Islet of Langerhans (tissue), 1 donor: ENCODE data around the gene TXNL1.
"Not testable (repeated sequence)": the region's sequence is repeated elsewhere in the genome, so short reads cannot be mapped to it uniquely, and the experiment has no call there.

ENCODE experiments used
- FAIRE-seq: peaks from one replicate; lab custom pipeline; 2011; peaks lifted over from hg19 to GRCh38; lab: Jason Lieb, UNC

Gene TXNL1

GRCh38 chr18:56638232-56639103 lies at the start of gene TXNL1:
Gene TXNL1 (minus strand): TSS chr18:56638592. CDS start chr18:56638440, 152 bp downstream.
- peak; percentile 86 for FAIRE-seq

GRCh38 chr18:56684277-56684676 lies 45.9 kb upstream of the TXNL1 start:
- no peak for FAIRE-seq

- FAIRE-seq, result no peak
Observed at GRCh38 chr18:56678836-56679565, 40.6 kb upstream of the TXNL1 start.

DNA sequence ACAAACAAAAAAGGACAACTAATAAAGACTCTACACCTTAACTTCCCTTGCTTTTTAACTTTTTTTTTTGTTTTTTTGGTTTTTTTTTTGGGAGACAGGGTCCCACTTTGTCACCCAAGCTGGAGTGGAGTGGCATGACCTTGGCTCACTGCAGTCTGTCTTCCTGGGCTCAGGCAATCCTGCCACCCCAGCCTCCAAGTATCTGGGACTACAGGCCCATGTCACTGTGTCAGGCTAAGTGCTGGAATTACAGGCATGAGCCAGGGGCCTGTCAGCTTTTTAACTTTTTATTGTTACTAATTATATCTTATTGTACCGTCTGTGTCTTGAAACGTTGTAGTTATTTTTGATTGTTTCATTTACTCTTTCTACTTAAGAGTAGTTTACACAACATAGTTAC lies 38.2 kb upstream of the TXNL1 start:
- no peak for FAIRE-seq

- FAIRE-seq, result no peak
Observed at GRCh38 chr18:56672981-56673380, 34.6 kb upstream of the TXNL1 start.

DNA sequence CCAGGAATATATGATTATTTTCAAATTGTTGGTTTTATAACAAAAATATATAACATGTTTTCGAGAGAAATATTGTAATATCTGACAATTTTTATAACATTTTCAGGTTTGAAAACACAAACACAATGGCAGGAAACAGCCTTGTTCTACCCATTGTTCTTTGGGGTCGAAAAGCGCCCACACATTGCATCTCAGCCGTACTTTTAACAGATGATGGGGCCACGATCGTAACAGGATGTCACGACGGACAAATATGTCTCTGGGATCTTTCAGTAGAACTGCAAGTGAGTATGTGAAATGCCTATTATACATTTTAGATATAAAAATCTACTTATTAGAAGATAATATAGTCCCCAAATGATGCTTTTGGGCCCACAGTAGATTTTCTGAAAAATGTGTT lies 34.0 kb upstream of the TXNL1 start:
- FAIRE-seq, result no peak

- no peak for FAIRE-seq
Observed at GRCh38 chr18:56662902-56663301, 24.5 kb upstream of the TXNL1 start.

- no peak for FAIRE-seq
Observed at GRCh38 chr18:56662502-56662901, 24.1 kb upstream of the TXNL1 start.

DNA sequence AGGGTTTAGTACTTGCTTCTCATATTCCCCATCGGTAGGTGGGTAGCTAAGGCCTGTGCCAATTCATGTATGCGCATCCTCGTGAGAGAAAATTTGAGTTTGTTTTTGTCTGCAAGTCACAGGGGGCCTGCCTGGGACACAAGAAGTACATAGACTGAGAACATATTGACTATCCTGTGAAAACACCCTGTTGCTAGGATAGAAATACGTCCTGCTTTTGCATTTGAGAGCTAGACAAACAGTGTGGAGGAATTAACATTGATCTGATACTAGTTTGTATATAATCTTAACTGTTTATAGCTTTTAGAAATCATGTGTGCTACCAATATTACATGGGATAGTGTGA lies 23.6 kb upstream of the TXNL1 start:
- FAIRE-seq, result peak; percentile 61

DNA sequence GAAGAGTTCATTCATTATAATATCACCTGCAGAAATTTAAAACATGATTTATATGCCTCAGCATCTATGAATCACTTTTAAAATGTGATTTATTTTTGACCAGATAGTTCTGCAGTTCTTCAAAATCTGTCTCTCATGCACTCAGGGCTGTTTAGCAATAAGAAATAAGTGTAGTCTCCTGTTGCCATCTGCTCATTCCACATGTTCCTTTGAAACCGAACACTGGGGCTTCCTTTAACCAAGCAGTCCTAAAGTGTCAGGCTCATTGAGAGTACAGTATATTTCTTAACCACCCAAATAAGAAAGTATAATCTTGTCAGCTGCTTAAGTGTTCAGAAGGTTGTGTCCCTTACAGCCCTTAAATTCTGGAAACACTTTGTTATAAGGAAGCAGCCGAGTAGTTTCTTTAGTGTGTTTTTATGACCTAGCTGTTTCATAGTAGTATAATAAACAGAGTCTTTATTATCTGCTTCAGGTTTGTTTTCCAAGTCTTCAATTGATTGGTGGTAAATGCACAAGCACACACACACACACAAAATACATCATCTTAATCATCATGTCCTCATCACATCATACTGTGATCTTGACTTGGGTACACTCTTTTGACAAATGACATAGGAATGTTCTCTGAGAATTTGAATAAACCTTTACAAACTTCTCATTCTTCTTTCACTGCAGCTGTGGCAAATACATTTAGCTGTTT lies 23.1 kb upstream of the TXNL1 start:
- no peak for FAIRE-seq

DNA sequence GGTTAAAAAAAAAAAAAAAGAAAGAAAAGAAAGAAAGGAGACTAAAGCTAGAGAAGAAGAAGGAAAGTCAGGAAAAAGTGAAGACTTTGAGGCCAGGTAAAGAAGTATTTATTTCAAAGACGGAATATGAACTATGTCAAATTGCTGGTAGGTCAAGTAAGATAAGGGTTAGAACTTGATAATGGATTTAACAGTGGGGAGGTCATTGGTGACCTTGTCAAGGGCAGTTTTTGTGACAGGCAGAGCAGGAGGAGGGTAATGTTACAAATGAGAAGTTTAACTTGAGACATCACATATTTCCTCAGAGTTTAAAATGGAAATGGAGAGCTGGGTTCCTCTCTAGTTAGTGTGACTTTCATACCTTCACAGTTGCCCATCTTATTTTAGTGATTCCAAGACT lies 22.3 kb upstream of the TXNL1 start:
- FAIRE-seq, result no peak

DNA sequence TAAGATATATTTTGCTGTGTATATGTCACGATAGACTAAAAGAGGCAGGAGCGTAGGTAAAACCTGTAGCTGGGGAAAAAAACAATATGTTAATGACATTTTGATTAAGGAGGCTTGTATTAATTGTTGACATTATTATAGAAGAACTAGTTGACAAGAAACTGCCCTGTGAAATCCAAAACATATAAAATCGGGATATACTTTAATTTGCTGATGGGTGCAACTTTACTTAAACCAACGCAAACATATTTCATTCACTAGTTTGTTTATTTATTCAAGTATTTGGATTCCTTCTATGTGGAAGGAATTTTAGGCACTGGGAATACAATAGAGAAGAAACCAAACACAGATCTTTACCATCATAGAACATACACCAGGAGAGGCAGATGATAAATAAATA lies 20.7 kb upstream of the TXNL1 start:
- no peak for FAIRE-seq

- no peak for FAIRE-seq
Observed at GRCh38 chr18:56658261-56658660, 19.9 kb upstream of the TXNL1 start.

DNA sequence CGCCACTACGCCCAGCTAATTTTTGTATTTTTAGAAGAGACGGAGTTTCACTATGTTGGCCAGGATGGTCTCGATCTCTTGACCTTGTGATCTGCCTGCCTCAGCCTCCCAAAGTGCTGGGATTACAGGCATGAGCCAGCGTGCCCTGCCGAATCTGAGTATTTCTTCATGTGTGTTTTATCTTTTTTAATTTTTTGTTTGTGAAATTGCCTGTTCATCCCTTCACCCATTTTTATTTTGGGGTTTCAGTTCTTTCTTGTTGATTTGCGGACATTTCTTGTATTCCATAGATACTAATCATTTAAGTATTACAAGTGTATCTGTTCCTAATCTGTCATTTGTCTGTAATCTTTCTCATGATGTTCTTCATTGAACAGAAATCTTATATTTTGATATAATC lies 15.9 kb upstream of the TXNL1 start:
- FAIRE-seq, result not testable (repeated sequence)

DNA sequence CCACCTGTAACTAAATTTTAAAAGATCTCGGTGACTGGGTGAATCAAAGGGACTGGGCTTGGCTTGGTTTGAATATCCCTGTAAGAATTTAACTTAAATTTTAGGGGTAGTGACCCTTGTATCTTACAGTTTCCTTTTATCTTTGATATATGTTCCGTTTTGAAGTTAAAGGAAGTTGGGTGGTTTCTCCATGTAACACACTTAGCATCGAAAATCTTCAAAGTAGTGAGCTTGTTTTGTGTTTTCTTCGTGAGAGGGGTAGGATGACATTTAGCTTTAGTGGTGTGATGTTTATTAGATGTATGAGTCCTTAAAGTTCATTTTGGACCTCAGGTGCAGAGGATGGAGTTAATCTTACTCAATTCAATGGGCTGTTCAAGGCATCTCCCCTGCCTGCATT lies 14.4 kb upstream of the TXNL1 start:
- FAIRE-seq, result no peak

DNA sequence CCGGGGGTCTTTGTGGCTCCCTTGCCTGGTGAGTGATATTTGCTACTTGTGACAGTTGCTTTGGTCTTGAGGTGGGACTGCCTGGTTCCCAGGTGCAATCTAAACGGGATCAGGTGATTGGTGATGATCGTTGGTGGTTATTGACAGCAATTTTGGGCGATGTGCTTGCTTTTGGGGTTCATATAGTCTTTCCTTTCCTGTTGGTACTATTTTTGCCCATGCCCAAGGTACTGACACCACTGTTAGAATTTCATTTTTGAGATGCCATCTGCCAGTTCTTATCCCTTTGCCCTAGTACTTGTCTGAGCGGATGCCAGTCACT lies 13.3 kb upstream of the TXNL1 start:
- no peak for FAIRE-seq

GRCh38 chr18:56650944-56651770 lies 12.8 kb upstream of the TXNL1 start, which contains the start of gene WDR7:
Gene WDR7 (plus strand): TSS chr18:56651359. CDS start chr18:56672516, 21,157 bp downstream.
- FAIRE-seq, result peak; percentile 71

DNA sequence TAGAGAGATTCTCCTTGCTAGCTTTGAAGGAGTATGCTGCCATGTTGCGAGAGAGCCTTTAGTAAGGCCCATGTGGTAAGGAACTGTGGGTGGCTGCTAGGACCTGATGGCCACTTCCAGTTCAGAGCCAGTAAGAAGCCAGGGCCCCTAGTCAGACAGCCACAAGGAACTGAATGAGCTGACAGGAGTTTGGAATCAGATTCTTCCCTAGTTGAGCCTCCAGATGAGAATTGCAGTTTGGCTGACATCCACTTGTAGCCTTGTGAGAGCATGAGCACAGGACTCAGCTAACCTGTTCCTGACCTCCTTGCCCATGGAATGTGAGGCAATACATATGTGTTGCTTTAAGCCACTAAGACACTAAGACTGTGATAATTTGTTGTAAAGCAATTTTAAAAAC lies 11.6 kb upstream of the TXNL1 start:
- no peak for FAIRE-seq

GRCh38 chr18:56647951-56648893 lies 9.8 kb upstream of the TXNL1 start:
- no peak for FAIRE-seq

DNA sequence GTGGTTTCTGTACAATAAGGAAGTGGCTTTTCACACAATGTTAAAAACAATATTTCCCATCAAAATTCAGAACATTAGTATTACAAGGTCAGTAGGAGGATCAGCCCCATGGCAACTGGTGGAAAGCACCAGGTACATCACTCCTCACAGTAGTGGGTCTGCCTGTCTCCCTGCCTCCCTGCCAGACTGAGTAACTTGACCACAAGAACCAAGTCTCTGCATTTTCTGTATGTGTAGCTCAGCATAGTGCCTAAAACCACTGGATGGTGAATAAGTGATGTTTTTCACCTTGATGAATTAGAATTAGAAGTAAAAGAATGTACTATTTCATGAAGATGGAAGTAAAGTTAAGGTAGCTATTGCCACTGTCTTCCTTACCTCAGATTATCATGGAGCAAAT lies 8.7 kb upstream of the TXNL1 start:
- no peak for FAIRE-seq

- FAIRE-seq, result peak; percentile 65
Observed at GRCh38 chr18:56645415-56646016, 7.1 kb upstream of the TXNL1 start.
